SHP77 (cell line): ENCODE results near the gene SOX8.

ENCODE experiments used
- DNase-seq, 2 experiments: peaks; one replicate each; lab custom pipeline; 2025; lab: John Stamatoyannopoulos, UW

Gene SOX8

GRCh38 chr16:974001-974601, 7.5 kb upstream of the SOX8 start:
- no peak for DNase-seq

GRCh38 chr16:974611-975261, 6.8 kb upstream of the SOX8 start:
- DNase-seq: no peak

- no peak for DNase-seq
Measured at GRCh38 chr16:975291-975690, 6.3 kb upstream of the SOX8 start.

GRCh38 chr16:976389-976931, 5.1 kb upstream of the SOX8 start:
- DNase-seq: peak; percentile 45 to 64

- DNase-seq: no peak
Measured at GRCh38 chr16:977081-977701, 4.4 kb upstream of the SOX8 start.

- DNase-seq: no peak
Measured at GRCh38 chr16:977896-978295, 3.7 kb upstream of the SOX8 start.

- no peak for DNase-seq
Measured at GRCh38 chr16:978403-978802, 3.2 kb upstream of the SOX8 start.

- DNase-seq: no peak
Measured at GRCh38 chr16:979147-979546, 2.4 kb upstream of the SOX8 start.

- DNase-seq: no peak
Measured at GRCh38 chr16:979859-980594, 1.5 kb upstream of the SOX8 start.

GRCh38 chr16:980595-980854, 1.0 kb upstream of the SOX8 start:
- DNase-seq: no peak

- DNase-seq: no peak
Measured at GRCh38 chr16:982145-983043, 824 bp downstream of the SOX8 start.

GRCh38 chr16:983044-984030, 1.8 kb downstream of the SOX8 start:
- no peak for DNase-seq

- DNase-seq: no peak
Measured at GRCh38 chr16:984121-984694, 2.6 kb downstream of the SOX8 start.

GRCh38 chr16:984736-985636, 3.4 kb downstream of the SOX8 start:
- no peak for DNase-seq

GRCh38 chr16:985646-986400, 4.3 kb downstream of the SOX8 start:
- no peak for DNase-seq

GRCh38 chr16:986411-986810, 4.8 kb downstream of the SOX8 start:
- no peak for DNase-seq

GRCh38 chr16:986925-987582, 5.5 kb downstream of the SOX8 start:
- DNase-seq: no peak

- no peak for DNase-seq
Measured at GRCh38 chr16:987906-988305, 6.3 kb downstream of the SOX8 start.
